CD4-positive, alpha-beta T cell (primary cell): ENCODE measurements around the gene PTPRK. TPM values are rescaled to one million over a fixed set of nuclear protein-coding genes. Genes with fewer than 3 reads are reported as not detected.

Experiments
- ATAC-seq: fragments of 200-7000 bp; cut with Tn5 transposase; one replicate; pipeline ENCODE4 v1.10.0; 2022; ENCODE audit warnings: mild to moderate bottlenecking; ENCODE audit not compliant: poor library complexity
- CTCF ChIA-PET: fragments of 350-600 bp; sonication (Branson Sonifier 250); formaldehyde crosslinking; loops from one replicate; lab custom pipeline; 2021; ENCODE audit warnings: antibody characterized with exemption, inconsistent platforms; lab: Charles Lee
- POLR2A ChIA-PET: fragments of 350-600 bp; sonication (Branson Sonifier 250); formaldehyde crosslinking; loops from one replicate; lab custom pipeline; 2021; ENCODE audit warnings: antibody characterized with exemption, inconsistent platforms; lab: Charles Lee
- DNase-seq, 14 experiments: peaks; one replicate each; pipeline ENCODE4 v3.0.0-alpha.2; 2013 to 2020; ENCODE audit warnings: mixed read lengths in 2 of 14
- H3K27ac ChIP-seq, 2 donors: one replicate each; pipeline versions ENCODE4 v1.5.1 to v1.7.0; 2013; ENCODE audit warnings: low read length in 2 of 2, low read depth in 1 of 2, mild to moderate bottlenecking in 1 of 2
- H3K27me3 ChIP-seq, 2 experiments: 1 replicate in 1 of 2; 2 replicates in 1 of 2; pipeline versions ENCODE4 v1.6.1 to v1.7.0; 2013; ENCODE audit warnings: low read length in 2 of 2, control low read depth in 1 of 2, mild to moderate bottlenecking in 1 of 2, moderate library complexity in 1 of 2; ENCODE audit not compliant: insufficient read depth in 2 of 2, control insufficient read depth in 1 of 2
- H3K36me3 ChIP-seq: one replicate; pipeline ENCODE4 v1.6.1; 2013; ENCODE audit warnings: low read length, control low read depth; ENCODE audit not compliant: insufficient read depth
- H3K4me1 ChIP-seq: one replicate; pipeline ENCODE4 v1.6.1; 2013; ENCODE audit warnings: low read length, control low read depth; ENCODE audit not compliant: insufficient read depth
- H3K4me3 ChIP-seq: one replicate; pipeline ENCODE4 v1.5.1; 2013; ENCODE audit warnings: mild to moderate bottlenecking, low read length, moderate library complexity
- H3K9me3 ChIP-seq, 2 experiments: 1 replicate in 1 of 2; 2 replicates in 1 of 2; pipeline versions ENCODE4 v1.6.1 to v1.7.0; 2013; ENCODE audit warnings: low read length in 2 of 2, mild to moderate bottlenecking in 2 of 2, control low read depth in 1 of 2, moderate library complexity in 1 of 2; ENCODE audit not compliant: control insufficient read depth in 1 of 2, insufficient read depth in 1 of 2
- H3K27ac Mint-ChIP-seq: one replicate; pipeline ENCODE4 v1.8.0; 2020; ENCODE audit warnings: mixed read lengths
- H3K27me3 Mint-ChIP-seq: one replicate; pipeline ENCODE4 v1.8.0; 2021; ENCODE audit warnings: mixed read lengths
- H3K36me3 Mint-ChIP-seq: one replicate; pipeline ENCODE4 v1.8.0; 2021; ENCODE audit warnings: low read depth, mixed read lengths
- H3K4me1 Mint-ChIP-seq: one replicate; pipeline ENCODE4 v1.8.0; 2021; ENCODE audit warnings: low read depth, mixed read lengths
- H3K4me3 Mint-ChIP-seq: one replicate; pipeline ENCODE4 v1.8.0; 2020; ENCODE audit warnings: mild to moderate bottlenecking, mixed read lengths
- H3K9me3 Mint-ChIP-seq: one replicate; pipeline ENCODE4 v1.8.0; 2020; ENCODE audit warnings: mixed read lengths
- CTCF ChIP-seq: fragments of 200-600 bp; IDR thresholded peaks from one replicate; pipeline ENCODE4 v1.8.0; 2022; ENCODE audit warnings: antibody characterized with exemption, mild to moderate bottlenecking
- intact Hi-C, 2 experiments: fragments of 100-400 bp; cut with DNase I in 1 of 2; cut with micrococcal nuclease in 1 of 2; formaldehyde crosslinking; loops; one replicate each; pipeline versions ENCODE4 v1.15.1 to v1.9.0; 2023 to 2025; cut with DNase I, micrococcal nuclease
- total RNA-seq, 174 experiments: library from RNA in 2 of 174; stranded (reverse) in 2 of 174; gene quantifications; one replicate each; pipeline ENCODE4 v1.2.3 and lab custom pipeline; 2021 to 2026

The PTPRK gene
- total RNA-seq, 2 experiments from 2014 or later: 8.4 to 10.3 TPM

GRCh38 chr6:127998985-127999384, 521.4 kb downstream of the PTPRK start:
- Mint-ChIP-seq H3K27ac (peak overlapping the region; percentile 19), H3K4me1 (peaks cover 42% of the 10 kb centered on the region), H3K27me3 (no peaks in the 10 kb centered on the region), H3K9me3 (no peaks in the 10 kb centered on the region), H3K36me3 (no peaks in the 10 kb centered on the region), H3K4me3 (no peak overlapping the region)
- Histone ChIP-seq H3K4me1 (no peaks in the 10 kb centered on the region), H3K27me3 (no peaks in the 10 kb centered on the region), H3K27ac (no peak overlapping the region), H3K9me3 (no peaks in the 10 kb centered on the region), H3K4me3 (no peak overlapping the region), H3K36me3 (no peaks in the 10 kb centered on the region)
- CTCF ChIA-PET: no interaction called here
- no peak for DNase-seq
- POLR2A ChIA-PET: no interaction called here
- ATAC-seq: no peak
- TF ChIP-seq CTCF: no peak
- intact Hi-C loops: no loop called here

GRCh38 chr6:127997496-127998164, 522.8 kb downstream of the PTPRK start:
- ATAC-seq: no peak
- H3K4me3 Mint-ChIP-seq: peak overlapping the region; percentile 74

GRCh38 chr6:127996925-127997324, 523.5 kb downstream of the PTPRK start:
- no peak overlapping the region for H3K4me3 ChIP-seq
- no peaks in the 10 kb centered on the region for H3K9me3 ChIP-seq
- Mint-ChIP-seq H3K27me3 (no peaks in the 10 kb centered on the region), H3K9me3 (no peaks in the 10 kb centered on the region), H3K4me3 (peak overlapping the region; percentile 74), H3K27ac (peak overlapping the region; percentile 28), H3K36me3 (no peaks in the 10 kb centered on the region), H3K4me1 (peaks cover 42% of the 10 kb centered on the region)
- no peaks in the 10 kb centered on the region for H3K36me3 ChIP-seq
- POLR2A ChIA-PET: interaction anchor here (1.0 to 2.2 kb wide), 2 partner anchors 25 to 96 kb away, joined by 3 to 7 read pairs; partner anchors contain the start of gene THEMIS
- no peaks in the 10 kb centered on the region for H3K27me3 ChIP-seq
- DNase-seq: no peak
- intact Hi-C loops: no loop called here
- ATAC-seq: no peak
- TF ChIP-seq CTCF: no peak
- H3K27ac ChIP-seq: no peak overlapping the region
- H3K4me1 ChIP-seq: no peaks in the 10 kb centered on the region
- CTCF ChIA-PET: no interaction called here

More at GRCh38 chr6:127997496-127998164, 522.8 kb downstream of the PTPRK start:
- H3K9me3 Mint-ChIP-seq: no peaks in the 10 kb centered on the region
- CTCF ChIA-PET: no interaction called here
- H3K27ac Mint-ChIP-seq: peak overlapping the region; percentile 28
- intact Hi-C loops: no loop called here
- DNase-seq: no peak
- no peak for TF ChIP-seq CTCF
- Histone ChIP-seq H3K4me1 (no peaks in the 10 kb centered on the region), H3K27ac (no peak overlapping the region), H3K36me3 (no peaks in the 10 kb centered on the region), H3K9me3 (no peaks in the 10 kb centered on the region), H3K4me3 (no peak overlapping the region), H3K27me3 (no peaks in the 10 kb centered on the region)
- H3K36me3 Mint-ChIP-seq: no peaks in the 10 kb centered on the region
- H3K4me1 Mint-ChIP-seq: peaks cover 42% of the 10 kb centered on the region
- POLR2A ChIA-PET: interaction anchor here (1.0 kb wide), 2 partner anchors 25 to 79 kb away, joined by 3 to 4 read pairs; no protein-coding TSS in a partner anchor
- no peaks in the 10 kb centered on the region for H3K27me3 Mint-ChIP-seq
